ENCODE results near the gene PRKX.

DNA sequence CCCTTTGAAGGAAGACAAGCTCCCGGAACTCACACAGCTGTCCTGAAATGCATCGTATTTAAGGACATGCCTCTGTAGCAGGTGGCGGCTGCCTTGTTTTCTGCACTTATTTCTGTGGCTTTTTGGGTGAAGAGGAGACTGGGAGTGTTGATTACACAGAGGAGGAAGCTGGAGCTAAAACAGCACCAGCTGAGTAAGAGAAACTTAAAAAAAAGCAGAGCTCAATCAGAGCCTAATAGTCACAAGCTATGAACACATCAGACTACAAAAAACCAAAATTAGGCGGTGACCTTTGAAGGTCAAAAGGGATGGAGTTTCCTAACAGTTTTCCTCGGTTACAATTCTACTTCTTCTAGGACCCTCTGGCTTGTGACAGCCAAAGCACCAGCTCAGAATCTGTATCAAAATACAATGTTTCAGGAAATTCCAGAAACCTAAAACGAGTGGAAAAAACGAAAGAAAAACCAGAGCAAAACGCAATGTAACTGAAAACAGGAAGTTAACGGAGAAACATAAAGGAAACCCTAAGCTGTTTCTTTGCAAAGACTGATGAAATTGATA, 13.5 kb downstream of the PRKX start:
- TF ChIP-seq, protein P1, sequence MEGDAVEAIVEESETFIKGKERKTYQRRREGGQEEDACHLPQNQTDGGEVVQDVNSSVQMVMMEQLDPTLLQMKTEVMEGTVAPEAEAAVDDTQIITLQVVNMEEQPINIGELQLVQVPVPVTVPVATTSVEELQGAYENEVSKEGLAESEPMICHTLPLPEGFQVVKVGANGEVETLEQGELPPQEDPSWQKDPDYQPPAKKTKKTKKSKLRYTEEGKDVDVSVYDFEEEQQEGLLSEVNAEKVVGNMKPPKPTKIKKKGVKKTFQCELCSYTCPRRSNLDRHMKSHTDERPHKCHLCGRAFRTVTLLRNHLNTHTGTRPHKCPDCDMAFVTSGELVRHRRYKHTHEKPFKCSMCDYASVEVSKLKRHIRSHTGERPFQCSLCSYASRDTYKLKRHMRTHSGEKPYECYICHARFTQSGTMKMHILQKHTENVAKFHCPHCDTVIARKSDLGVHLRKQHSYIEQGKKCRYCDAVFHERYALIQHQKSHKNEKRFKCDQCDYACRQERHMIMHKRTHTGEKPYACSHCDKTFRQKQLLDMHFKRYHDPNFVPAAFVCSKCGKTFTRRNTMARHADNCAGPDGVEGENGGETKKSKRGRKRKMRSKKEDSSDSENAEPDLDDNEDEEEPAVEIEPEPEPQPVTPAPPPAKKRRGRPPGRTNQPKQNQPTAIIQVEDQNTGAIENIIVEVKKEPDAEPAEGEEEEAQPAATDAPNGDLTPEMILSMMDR (IDR thresholded peaks at IDR 0.05), result no peak
- TF ChIP-seq POLR2A (IDR thresholded peaks at IDR 0.05), result no peak
